Limb (tissue), 2 donors: ENCODE data around the gene GOLPH3.
"Not testable (repeated sequence)": the region's sequence is repeated elsewhere in the genome, so short reads cannot be mapped to it uniquely, and the experiment has no call there.

ENCODE experiments used
- DNase-seq, 2 donors: peaks; one replicate each; pipeline ENCODE4 v3.0.0-alpha.2; 2016; ENCODE audit errors: extremely low spot score in 2 of 2

GOLPH3 gene

DNA sequence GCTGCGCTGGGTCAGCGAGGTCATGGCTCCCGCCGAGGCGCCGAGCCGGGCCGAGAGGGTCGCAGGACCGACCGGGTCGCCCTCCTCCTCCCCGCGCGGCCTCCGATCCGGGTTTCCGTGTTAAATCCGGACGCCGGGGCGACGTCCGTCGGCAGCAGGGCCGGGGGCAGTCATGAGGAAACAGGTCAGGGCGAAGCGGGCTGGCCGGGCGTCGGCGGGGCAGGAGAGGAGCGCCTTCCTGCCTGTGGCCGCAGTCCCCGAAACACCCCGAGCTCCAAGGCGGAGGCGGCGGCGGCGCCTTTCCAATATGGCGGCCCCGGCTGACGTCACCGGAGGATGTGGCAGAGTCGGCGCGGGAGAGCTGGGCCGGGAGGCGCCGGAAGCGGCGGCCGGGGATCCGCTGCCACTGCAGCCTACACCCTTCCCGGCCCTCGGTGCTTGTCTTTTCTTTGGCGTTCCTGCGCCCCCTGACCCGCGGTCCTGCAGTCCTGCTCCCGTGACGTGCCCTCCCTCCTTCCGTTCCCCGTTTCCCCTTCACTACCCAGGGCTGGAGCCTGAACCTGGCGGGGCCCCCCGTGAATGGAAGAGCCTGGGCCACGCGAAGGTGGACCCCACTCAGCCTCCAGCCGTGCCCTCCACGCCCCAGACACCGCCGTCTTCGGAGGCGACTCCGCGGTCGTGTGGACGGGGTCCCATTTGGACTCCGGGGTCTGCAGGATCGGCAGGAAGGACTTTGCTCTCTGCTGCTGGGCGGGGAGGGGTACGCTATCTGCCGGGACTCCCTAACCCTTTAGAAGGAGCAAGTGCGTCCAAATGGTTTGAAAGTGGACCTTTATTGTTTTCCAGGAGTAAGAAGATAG, at the start of gene GOLPH3:
Gene GOLPH3 (minus strand): TSS at position 309 of the 860 bp plus-strand sequence. CDS start 285 bp downstream, at position 24.
- DNase-seq, result peak; percentile 93 to 96

DNA sequence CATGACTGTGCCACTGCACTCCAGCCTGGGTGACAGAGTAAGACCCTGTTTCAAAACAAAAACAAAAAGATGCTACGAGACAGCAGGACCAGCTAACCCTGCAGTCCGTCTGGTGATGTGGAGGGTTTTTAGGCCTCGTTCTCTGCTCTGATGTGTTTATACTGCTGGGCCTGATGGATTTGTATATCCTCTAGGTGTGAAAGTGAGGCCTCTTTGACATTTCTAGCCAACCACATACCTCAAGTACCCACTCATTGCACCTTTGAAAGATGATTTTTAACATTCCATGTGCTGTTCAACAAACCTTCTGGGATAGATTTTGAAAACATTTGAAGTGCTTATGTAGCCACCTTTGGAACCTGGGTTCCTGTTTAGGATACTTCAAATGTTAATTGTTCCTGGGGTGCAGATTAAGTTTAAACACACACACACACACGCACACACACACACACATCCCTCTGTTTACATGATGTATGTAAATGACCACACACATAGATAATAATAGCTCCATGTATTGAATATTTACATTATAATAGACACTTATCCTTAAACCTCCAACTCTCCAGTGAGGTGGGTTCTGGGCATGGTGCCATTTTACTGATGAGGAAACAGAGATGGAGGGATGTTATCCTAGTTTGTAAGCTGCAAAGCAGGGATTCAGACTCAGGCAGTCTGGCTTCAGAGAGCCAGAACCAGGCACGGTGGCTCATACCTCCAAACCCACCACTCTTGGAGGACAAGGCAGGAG, 48.8 kb upstream of the GOLPH3 start:
- DNase-seq, result no peak

DNA sequence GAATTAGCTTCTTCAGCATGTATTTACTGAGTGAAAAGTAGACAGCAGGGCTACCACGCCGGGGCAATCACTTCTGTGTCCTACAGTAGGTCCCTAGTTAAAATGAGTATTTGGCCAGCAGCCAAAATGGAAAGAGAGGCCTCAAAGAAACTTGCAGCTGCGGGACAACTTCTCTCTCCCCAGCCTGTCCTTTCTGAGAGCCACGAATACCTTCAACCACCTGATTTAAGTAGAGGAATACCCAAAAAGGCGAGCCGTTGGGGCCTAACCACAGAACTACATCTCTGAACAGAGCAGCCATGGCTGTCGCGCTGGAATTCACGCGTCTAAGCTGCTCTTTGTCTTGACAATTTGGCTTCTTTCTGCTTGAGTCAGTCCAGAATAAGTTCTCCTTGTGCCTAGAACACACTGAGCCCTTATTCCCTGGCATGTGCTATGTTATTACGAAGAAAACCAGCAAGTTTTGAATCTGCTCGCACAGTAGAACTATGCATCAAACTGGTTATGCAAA, 43.8 kb upstream of the GOLPH3 start:
- DNase-seq, result peak; percentile 53 to 54

DNA sequence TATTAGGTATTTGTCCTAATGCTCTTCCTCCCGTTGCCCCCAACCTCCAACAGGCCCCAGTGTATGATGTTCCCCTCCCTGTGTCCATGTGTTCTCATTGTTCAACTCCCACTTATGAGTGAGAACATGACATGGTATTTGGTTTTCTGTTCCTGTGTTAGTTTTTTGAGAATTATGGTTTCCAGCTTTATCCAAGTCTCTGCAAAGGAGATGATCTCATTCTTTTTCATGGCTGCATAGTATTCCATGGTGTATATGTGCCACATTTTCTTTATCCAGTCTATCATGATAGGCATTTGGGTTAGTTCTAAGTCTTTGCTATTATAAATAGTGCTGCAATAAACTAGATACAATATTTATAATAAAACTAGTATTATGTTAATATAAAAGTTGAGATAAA, 40.2 kb upstream of the GOLPH3 start:
- DNase-seq, result not testable (repeated sequence)

DNA sequence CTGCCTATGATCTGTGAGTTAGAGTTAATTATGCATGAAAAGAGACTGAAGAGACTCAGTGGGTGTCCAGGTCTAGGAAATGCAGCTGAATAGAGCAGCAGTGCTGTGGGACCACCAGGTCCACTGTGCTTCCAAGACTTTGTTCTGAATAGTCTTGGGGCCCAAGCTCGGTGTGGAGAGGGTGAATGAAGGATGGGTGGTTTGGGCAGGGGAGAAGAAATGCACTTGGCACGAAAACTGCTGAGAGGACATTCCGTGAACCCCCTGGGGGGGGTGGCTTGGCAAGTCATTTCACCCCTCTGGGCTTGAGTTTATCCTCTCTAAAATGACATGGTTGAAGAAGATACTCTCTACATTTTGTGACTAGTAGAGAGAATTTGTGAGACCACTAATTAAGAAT, 36.0 kb upstream of the GOLPH3 start:
- no peak for DNase-seq

DNA sequence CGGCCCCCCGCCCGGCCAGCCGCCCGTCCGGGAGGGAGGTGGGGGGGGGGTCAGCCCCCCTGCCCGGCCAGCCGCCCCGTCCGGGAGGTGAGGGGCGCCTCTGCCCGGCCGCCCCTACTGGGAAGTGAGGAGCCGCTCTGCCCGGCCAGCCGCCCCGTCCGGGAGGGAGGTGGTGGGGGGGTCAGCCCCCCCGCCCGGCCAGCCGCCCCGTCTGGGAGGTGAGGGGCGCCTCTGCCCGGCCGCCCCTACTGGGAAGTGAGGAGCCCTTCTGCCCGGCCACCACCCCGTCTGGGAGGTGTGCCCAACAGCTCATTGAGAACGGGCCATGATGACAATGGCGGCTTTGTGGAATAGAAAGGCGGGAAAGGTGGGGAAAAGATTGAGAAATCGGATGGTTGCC, 34.7 kb upstream of the GOLPH3 start:
- not testable (repeated sequence) for DNase-seq

DNA sequence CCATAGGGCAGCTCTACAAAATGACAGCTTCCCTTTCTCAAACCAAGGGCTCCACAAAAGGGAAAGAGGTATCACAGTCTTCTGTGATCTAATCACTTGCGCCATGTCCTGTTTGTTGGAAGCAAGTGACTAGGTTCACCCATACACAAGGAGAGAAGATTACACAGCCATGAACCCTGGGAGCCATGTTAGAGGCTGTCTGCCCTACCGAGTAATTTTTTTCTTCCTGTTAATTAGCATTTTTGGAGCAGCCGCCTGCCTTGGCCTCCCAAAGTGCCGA, 33.2 kb upstream of the GOLPH3 start:
- DNase-seq, result no peak

DNA sequence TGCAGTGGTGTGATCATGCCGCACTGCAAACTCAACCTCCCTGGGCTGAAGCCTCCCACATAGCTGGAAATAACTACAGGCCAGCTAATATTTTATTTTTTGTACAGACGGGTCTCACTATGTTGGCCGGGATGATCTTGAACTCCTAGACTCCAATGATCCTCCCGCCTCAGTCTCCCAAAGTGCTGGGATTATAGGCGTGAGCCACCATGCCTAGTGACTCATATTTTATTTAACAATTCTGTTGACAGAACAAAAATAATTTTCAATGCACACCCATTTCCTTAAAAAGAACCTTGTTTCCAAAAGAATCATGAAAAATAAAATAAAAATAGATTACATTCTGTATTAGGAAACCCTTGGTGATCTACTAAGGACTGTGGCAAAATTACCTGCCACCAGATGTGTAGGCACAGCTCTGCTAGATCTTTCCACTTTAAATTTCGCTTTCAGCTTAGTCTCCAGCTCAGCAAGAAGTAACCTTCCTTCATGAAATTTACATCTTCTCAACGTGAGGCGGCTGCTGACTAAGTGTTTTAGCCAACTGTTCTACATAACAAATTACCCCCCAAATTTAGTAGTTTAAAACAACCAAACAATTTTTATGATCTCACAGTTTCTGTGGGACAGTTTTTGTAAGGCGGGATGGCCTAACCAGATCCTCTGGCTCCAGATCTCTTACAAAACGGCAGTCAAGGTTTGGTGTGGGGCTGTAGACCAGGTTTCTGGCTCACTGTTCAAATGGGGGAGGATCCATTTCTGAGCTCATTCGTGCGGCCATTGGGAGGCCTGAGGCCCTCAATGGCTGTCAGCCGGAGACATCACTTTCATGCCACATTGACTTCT, 32.6 kb upstream of the GOLPH3 start:
- DNase-seq, result no peak

DNA sequence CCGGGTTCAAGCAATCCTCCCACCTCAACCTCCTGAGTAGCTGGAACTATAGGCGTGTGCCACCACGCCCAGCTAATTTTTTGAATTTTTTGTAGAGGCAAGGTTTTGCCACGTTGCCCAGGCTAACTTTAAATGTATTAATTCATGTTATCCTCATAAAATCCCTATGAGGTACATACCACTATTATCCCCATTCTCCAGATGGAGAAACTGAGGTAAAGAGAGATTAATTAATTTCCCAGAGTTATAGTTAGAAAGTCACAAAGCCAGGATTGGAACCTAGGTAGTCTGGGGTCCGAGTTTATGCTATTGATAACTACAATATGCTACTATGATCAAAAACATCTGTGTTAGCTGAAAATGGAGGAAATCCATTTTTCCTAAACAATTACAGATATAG, 31.9 kb upstream of the GOLPH3 start:
- DNase-seq, result no peak

DNA sequence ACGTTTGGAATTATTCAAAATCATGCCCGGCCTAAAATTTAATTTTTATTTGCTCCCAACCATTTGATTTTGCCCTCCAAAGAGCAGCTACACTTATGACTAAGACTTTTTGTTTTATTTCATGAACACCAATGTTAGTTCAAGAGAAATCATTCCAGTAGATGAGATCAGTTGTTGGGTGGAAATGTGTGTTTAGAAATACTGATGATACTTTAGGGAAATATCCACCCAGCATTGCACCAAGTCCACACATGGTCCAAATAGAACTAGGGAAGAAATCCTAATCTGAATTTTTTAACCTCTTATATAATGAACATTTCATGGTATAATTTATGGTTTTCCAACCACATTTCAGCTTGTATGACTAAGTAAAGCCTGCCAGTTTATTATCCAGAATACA, 28.3 kb upstream of the GOLPH3 start:
- DNase-seq, result no peak

DNA sequence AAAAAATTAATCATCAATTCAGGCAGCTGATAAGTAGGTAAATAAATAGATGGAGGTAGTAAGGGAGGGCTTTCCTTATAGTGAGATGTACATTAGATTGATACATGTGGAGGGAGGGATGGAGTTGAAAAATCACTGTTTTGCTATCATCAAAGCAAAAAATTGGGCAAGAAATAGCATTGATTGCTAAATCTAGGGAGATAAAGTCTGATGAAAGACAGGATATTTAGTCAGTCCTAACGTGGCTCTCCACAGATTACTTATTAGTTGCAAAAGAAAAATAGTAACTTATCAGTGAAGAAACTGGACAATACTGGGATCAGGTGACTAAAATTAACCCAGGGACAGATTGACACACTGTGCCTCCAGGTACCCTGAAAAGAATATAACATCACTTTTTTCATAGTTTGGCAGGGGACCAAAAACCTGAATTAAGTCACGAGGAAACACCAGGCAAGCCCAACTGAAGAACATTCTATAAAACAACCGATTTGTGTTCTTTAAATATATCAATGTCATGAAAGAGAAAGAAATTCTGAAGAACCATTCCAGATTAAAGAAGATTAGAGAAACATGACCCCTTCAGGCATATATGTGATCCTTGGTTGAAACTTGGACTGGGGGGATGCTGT, 27.1 kb upstream of the GOLPH3 start:
- no peak for DNase-seq

DNA sequence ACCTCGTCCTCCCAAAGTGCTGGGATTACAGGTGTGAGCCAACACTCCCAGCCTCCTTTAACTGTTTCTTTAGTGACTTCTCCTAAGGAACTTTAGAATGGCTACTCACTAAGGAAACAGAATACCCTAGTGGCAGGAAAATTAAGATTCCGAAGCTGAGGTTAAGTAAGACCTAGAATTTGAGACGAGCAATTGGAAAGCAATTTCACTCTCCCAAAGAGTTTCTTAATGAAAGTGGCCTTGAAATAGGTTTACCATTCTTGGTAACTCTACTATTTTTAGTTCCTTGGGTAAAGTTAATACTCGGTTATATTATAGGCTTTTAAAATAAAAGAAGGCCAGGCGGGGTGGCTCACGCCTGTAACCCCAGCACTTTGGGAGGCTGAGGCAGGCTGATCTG, 22.9 kb upstream of the GOLPH3 start:
- no peak for DNase-seq

DNA sequence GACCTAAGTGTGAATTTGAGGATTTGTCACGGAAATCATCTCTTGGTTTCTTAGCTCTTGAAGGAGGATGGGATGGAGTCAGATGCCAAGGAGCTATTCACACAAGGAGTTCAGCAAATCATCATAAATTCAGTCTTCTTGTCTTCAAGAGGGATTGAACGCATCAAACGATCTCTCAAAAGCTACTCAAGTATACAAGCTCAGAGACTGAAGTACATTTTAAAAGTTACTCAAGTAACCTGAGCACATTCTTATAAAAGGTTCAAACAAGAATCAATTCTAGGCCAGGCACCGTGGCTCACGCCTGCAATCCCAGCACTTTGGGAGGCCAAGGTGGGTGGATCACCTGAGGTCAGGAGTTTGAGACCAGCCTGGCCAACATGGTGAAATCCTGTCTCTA, 21.1 kb upstream of the GOLPH3 start:
- DNase-seq, result no peak

DNA sequence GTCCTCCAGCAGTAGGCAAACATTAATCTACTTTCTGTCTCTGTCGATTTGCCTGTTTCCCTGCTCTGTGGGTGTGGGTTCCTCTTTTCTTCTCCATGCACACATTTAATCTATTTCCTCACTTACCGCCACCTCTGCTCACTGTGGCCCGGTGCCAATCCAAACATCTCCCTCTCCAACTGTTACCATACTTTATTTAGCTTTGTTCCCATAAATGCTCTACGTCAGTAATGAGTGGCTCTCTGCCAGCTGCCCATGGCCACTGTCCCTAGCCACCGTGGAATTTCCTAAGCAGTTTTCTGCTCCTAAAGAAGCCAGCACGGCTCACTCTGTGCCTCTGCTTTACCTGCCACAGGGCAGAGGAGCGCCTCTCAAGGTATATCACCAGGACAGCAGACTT, 19.5 kb upstream of the GOLPH3 start:
- DNase-seq, result peak; percentile 67 to 84

DNA sequence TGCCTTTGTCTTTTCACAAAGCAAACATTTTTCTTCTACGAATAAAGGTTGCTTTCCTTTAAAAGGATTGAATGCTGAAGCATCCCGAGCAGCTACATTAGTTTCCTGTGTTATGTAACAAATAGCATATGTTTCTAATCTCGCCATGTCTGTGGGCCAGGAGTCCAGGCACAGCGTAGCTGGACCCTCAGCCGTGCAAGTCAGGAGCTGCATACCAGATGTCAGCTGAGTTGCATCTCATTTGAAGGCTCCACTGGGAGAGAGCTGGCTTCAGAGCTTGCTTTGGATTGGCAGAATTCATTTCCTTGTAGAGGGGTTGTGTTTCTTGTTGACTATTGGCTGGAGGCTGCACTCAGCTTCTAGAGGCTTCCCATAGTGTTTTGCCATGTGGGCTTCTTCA, 16.0 kb upstream of the GOLPH3 start:
- DNase-seq, result peak; percentile 61 to 82

DNA sequence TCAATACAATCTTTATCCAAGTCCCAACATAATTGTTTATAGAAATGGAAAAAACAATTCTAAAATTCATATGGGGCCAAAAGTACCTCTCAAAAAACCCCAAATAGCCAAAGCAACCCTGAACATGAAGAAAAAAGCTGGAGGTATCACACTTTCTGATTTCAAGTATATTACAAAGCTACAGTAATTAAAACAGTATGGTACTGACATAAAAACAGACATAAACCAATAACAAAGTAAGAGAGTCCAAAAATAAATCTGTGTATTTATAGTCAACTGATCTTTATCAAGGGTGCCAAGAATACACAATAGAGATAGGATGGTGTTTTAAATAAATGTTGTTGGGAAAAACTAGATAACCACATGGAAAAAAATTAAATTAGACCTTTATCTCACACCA, 13.6 kb upstream of the GOLPH3 start:
- no peak for DNase-seq

DNA sequence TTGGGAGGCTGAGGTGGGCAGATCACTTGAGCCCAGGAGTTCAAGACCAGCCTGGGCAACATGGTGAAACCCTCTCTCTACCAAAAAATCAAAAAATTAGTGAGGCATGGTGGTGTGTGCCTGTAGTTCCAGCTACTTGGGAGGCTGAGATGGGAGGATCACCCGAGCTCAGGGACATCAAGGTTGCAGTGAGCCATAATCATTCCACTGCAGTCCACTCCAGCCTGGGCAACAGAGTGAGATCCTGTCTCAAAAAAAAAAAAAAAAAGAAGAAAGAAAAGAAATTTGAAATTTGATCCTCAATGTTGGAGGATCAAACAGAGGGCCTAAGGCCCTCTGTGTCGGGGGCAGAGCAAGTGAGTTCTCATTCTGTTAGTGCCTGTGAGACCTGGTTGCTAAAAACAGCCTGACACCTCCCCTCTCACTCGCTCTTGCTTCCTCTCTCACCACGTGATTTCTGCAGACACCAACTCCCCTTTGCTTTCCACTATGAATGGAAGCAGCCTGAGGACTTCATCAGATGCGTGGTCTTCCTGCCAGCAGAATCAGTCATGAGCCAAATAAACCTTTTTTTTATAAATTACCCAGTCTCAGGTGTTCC, 8.4 kb upstream of the GOLPH3 start:
- DNase-seq, result no peak

DNA sequence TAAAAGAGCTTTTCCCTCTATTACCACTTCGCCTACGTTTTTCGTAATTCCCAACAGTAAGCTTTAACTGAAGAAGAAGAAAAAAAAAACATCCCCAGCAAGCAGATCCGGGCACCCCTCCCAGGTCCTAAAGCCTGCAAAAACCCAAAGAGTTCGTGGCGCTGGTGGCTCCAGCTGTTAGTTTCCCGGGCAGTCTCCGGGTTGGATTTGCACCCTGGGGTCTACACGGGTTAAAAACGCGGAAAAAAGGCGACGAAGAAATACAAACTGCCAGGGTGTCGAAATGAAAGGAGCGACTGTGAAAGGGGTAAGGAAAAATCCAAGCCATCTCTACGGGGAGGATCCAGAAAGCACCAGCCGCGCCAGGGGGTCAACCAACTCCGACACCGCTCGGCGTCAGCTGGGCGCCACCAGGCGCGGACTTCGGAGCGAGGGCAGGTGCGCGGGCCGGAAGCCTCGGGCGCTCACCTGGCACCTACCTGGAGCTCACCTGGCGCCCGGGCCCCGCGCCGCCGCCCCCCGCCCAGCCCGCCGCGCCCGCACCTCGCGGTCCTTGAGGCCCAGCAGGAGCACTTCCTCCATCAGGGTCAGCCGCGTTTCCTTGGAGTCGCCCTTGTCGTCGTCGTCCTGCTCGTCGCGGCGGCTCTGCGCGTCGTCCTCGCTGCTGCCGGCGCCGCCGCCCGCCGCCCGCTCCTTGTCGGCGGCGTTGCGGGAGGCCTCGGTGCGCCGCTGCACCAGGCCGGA, 680 bp downstream of the GOLPH3 start:
- DNase-seq, result peak; percentile 72 to 77

DNA sequence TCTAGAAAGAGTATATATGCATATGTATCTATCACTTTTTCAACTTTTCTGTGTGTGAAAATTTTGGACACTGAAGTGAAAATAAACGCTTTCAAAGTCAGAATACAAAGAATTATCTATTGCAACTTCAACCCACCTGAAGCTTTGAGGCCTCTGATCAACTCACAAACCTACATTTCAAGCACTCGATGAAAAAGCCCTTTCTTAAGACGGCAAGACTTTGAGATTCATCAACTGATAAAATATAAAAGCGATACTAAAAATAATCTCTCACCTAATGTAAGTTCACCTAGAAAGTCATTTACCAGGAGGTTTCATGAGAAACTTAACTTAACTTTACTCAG, 1.2 kb downstream of the GOLPH3 start:
- DNase-seq, result no peak

DNA sequence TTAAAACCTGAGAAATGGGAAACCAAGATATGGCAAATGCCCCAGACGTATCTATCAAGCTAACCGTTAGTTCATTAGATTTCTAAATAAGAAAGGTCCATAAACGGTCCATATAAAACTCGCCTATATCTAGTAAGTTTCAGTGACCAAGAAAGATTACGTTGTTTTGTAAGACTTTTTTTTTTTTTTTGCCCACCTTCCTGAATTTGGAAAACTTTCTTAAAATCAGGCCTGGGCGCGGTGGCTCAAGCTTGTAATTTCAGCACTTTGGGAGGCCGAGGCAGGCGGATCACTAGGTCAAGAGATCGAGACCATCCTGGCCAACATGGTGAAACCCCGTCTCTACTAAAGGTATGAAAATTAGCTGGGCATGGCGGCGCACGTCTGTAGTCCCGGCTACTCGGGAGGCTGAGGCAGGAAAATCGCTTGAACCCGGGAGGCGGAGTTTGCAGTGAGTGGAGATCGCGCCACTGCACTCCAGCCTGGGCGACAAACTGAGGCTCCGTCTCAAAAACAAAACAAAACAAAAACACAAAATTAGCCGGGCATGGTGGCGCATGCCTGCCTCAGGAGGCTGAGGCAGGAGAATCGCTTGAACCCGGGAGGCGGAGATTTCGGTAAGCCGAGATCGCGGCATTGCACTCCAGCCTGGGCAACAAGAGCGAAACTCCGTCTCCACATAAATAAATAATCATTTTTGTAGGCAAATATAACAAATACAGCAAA, 1.8 kb downstream of the GOLPH3 start:
- DNase-seq, result peak in 1 of 2 donors; percentile 44
